IPS-18c (cell line): ENCODE results near the gene CSNK1G1.
"Not testable (repeated sequence)": the region's sequence is repeated elsewhere in the genome, so short reads cannot be mapped to it uniquely, and the experiment has no call there.

Experiments
- H3K4me3 ChIP-seq: 2 replicates; pipeline ENCODE4 v1.7.0; 2013; ENCODE audit warnings: low read depth, mild to moderate bottlenecking, low read length, moderate library complexity; ENCODE audit not compliant: insufficient read depth
- H3K9me3 ChIP-seq: one replicate; pipeline ENCODE4 v1.6.1; 2013; ENCODE audit warnings: mild to moderate bottlenecking, low read length, moderate library complexity; ENCODE audit not compliant: control insufficient read depth, insufficient read depth

The CSNK1G1 gene

GRCh38 chr15:64355944-64356709 lies at the start of gene CSNK1G1:
Gene CSNK1G1 (minus strand): TSS chr15:64356173. CDS start chr15:64300499, 55,674 bp downstream.
- H3K9me3 ChIP-seq: no peaks in the 10 kb centered on the region
- H3K4me3 ChIP-seq: peak within 1 kb of the TSS; percentile 91

DNA sequence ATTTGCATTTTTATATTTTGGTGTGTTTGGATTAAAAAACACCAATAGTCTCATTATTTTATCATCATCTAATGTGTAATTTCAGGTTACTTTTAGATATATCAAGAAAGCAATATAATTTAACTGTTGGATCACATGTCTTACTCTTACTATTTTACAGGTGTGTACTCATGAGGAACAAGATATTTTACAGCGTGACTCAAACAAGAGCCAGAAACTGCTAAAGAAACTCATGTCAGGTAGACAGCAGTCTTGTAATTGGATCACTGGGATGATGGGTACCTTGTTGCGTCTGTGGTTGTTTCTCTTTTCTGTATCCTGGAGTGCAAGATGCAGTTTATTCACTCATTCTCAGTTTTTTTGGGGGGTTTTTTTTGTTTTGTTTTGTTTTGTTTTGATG lies 44.6 kb upstream of the CSNK1G1 start:
- H3K4me3 ChIP-seq: no peak overlapping the region
- no peaks in the 10 kb centered on the region for H3K9me3 ChIP-seq

DNA sequence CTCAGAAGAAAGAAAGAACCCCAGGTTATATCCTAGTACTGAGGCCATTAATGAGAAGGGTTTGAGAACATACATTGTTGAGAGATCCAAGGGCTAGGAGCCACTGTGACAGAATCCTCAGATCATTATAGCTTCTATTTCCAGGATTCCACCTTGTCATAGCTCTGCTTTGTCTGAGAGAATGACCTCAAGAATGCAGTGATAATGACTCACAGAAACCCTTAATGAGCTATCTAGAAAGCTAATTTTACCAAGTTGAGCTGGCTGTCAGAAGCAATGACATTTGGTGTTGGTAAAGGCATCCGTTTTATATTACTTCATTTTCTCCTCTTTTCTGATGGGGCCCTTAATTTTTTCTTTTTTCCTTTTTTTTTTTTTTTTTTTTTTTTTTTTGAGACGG lies 42.6 kb upstream of the CSNK1G1 start:
- no peak overlapping the region for H3K4me3 ChIP-seq
- no peaks in the 10 kb centered on the region for H3K9me3 ChIP-seq

GRCh38 chr15:64396789-64397188 lies 40.8 kb upstream of the CSNK1G1 start:
- Histone ChIP-seq H3K9me3 (no peaks in the 10 kb centered on the region), H3K4me3 (no peak overlapping the region)

DNA sequence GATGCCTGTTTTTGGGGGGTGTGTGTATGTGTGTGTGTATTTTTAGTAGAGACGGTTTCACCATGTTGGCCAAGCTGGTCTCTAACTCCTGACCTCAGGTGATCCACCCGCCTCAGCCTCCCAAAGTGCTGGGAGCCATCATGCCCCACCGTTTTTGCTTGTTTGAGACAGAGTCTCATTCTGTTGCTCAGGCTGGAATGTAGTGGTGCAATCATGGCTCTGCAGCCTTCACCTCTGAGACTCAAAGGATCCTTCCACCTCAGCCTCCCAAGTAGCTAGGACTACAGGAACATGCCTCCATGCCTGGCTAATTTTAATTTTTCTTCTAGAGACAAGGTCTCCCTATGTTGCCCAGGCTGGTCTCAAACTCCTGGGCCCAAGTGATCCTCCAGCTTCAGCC lies 36.5 kb upstream of the CSNK1G1 start:
- not testable (repeated sequence) for H3K4me3 ChIP-seq, H3K9me3 ChIP-seq

- Histone ChIP-seq H3K9me3 (no peaks in the 10 kb centered on the region), H3K4me3 (no peak overlapping the region)
Measured at GRCh38 chr15:64389036-64389435, 33.1 kb upstream of the CSNK1G1 start.

DNA sequence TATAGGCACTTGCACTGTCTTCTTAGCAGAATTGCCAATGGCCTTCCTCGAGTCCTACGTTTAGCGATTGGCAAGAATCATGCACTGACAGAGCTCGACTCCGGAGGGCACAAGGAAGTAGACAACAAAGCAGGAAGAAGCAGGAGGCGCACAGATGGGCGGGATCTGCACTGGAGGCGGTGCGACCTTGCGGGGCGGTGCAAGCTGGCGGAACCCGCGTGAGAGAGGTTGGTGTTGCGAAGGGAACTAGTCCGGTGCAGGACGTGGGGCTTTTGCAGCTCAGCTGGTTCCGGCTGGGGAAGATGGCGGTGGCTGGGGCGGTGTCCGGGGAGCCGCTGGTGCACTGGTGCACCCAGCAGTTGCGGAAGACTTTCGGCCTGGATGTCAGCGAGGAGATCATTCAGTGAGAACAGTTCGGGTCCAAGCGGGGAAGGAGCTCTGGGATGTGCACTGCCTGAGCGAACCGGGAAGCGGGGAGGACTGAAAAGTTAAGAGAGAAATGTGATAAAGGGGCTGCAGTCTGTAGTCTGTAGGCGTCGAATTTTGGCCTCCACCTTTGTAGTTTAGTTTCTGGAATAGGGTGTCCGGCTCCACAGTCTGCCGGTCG lies 31.7 kb upstream of the CSNK1G1 start, which contains the start of gene TRIP4:
TRIP4 (plus strand) TSS at position 275 of the 607 bp plus-strand sequence; CDS start at position 303, 28 bp downstream.
- H3K4me3 ChIP-seq: peak within 1 kb of the TSS; percentile 88
- H3K9me3 ChIP-seq: no peaks in the 10 kb centered on the region

DNA sequence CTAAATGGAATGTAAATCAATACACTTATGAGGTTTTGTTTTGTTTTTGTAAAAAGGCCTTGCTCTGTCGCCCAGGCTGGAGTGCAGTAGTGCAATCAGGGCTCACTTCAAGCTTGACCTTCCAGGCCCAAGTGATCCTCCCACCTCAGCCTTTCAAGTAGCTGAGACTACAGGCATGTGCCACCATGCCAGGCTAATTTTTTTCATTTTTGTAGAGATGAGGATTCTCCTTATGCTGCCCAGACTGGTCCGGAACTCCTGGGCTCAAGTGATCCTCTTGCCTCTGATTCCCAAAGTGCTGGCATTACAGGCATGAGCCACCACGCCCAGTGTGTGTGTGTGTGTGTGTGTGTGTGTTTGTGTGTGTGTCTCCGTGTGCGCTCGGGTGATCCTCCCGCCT lies 30.3 kb upstream of the CSNK1G1 start:
- Histone ChIP-seq H3K4me3 (no peak overlapping the region), H3K9me3 (no peaks in the 10 kb centered on the region)

DNA sequence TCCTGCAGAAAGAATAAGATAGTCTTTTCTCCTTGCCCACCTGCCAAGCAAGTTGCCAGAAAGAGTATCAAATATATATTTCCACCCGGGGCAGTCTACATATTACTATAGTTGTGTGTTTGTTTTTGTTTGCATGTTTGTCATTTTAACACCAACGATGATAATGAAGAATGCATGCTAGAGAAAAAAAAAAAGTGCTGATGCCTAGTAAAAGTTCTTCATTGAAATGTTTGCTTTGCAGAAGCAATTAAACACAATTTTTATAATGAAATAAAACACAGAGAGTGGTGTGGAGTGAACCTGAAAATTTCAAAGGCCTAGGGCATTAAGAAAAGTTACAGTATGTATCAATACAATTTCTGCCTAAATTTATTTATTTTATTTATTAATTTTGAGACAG lies 27.8 kb upstream of the CSNK1G1 start:
- H3K9me3 ChIP-seq: no peaks in the 10 kb centered on the region
- H3K4me3 ChIP-seq: no peak overlapping the region

DNA sequence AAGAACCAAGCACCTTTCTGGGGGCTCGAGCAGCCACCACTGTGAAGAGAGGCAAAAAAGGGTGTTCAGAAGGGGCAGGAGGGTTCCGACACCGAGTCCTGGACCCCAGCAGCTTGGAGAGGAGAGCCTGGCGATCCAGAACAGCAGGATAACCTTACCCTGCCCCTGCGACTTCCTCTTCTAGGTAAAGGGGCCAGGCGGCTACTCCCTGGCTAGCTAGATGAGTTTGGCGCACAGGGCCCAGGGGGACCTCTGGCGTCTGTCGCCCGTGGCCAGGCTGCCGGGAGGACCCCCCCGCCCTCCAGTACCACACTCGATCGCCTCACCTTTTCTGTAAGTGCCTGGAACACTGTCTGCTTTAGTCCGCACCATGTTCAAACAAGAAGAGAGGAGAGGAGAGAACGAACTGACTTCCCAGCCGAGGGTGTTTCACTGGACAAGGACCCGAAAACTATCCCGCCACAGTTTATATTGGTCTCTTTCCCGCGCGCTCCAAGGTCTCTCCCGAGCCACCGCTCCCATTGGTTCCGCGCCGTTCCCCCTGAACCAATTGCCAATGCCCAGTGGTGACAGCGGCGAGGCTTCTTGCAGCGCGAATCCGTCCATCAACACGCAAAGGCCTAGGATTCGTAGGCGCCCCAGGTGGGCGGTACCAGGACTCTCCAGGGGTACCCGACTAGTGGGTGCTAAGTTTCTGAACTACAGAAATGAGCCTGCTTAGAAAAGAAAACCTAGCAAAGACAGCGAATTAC lies 25.2 kb upstream of the CSNK1G1 start, which contains the start of gene PCLAF:
PCLAF (minus strand) TSS at position 442 of the 752 bp plus-strand sequence; CDS start at position 372, 70 bp downstream.
- no peaks in the 10 kb centered on the region for H3K9me3 ChIP-seq
- peak within 1 kb of the TSS; percentile 65 for H3K4me3 ChIP-seq

DNA sequence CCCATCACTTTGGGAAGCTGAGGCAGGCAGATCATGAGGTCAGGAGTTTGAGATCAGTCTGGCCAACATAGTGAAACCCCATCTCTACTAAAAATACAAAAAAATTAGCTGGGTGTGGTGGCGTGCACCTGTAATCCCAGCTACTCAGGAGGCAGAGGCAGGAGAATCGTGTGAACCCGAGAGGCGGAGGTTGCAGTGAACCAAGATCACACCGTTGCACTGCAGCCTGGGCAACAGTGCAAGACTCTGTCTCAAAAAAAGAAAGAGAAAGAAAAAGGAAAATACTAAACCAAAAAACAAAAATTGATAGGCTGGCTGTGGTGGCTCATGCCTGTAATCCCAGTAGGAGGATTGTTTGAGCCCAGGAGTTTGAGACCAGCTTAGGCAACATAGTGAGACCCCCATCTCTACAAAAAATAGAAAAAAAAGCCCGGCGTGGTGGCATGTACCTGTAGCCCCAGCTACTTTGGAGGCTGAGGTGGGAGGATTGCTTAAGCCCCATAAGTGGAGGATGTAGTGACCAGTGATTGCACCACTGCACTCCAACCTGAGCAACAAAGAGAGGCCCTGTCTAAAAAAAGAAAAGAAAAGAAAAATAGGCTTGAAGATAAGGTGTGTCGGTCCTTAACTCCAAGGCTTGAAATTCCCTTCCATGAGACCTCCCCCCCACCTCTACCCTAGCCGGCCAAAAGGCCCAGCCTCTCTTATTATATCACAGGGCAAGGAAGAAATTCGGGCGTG lies 24.3 kb upstream of the CSNK1G1 start:
- H3K4me3 ChIP-seq: peak overlapping the region; percentile 65
- H3K9me3 ChIP-seq: not testable (repeated sequence)

GRCh38 chr15:64379216-64379960 lies 23.4 kb upstream of the CSNK1G1 start:
- Histone ChIP-seq H3K9me3 (no peaks in the 10 kb centered on the region), H3K4me3 (no peak overlapping the region; the same call in 1 of the 2 replicates)

DNA sequence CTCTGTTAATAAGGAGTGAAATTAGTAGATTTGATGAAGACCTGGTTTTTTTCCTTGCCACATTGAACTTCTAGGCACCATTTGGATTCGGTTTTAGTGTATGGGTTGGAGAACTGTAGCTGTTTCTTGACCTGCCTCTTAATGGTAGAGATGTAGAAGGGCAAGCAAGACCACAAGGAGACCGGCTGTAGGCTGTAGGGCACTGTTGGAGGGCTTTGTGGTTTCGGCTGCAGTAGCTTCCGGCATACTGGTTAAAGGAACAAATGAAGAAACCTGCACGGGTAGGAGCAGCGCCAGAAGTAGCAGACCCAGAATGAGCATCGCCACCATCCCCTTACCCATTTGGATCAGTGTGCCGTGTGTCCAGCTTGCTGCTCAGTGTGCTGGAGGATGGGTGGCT lies 17.4 kb upstream of the CSNK1G1 start:
- no peak overlapping the region for H3K4me3 ChIP-seq
- H3K9me3 ChIP-seq: no peaks in the 10 kb centered on the region

DNA sequence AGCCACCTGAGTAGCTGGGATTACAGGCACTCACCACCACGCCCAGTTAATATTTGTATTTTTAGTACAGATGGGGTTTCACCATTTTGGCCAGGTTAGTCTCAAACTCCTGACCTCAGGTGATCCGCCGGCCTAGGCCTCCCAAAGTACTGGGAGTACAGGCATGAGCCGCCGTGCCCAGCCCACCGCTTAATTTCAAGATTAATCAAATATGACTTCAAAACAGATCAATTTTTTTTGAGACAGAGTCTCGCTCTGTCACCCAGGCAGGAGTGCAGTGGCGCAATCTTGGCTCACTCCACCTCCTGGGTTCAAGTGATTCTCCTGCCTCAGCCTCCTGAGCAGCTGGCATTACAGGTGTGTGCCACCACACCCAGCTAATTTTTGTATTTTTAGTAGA lies 15.4 kb upstream of the CSNK1G1 start:
- not testable (repeated sequence) for H3K4me3 ChIP-seq, H3K9me3 ChIP-seq

- Histone ChIP-seq H3K9me3 (no peaks in the 10 kb centered on the region), H3K4me3 (no peak overlapping the region)
Measured at GRCh38 chr15:64369078-64369607, 13.2 kb upstream of the CSNK1G1 start.

- no peaks in the 10 kb centered on the region for H3K9me3 ChIP-seq
- H3K4me3 ChIP-seq: no peak overlapping the region
Measured at GRCh38 chr15:64361259-64361658, 5.3 kb upstream of the CSNK1G1 start.
